Measurements from ENCODE around the gene PDE12. TPM values are rescaled to one million over a fixed set of nuclear protein-coding genes. Genes with fewer than 3 reads are reported as not detected.

The PDE12 gene
- total and polyA plus RNA-seq, 2 of the 13 experiments (the other 11 are each of a cell fraction or from before 2014, with no cell fraction given) = 9.0 to 17.8 TPM

DNA sequence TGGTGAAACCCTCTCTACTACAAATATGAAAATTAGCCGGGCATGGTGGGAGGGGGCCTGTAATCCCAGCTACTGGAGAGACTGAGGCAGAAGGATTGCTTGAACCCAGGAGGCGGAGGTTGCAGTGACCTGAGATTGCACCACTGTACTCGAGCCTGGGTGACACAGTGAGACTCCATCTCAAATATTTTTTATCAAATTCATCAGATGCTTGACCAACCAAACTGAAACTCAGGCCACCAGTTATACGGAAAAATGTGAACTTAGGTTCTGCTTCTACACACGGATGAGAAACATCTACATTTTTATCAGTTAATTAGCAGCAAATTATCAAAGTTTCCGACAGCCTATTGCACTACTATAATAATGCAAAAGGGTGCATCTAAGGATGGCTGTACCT, 36.2 kb downstream of the PDE12 start (continued):
- TF ChIP-seq, protein P1, sequence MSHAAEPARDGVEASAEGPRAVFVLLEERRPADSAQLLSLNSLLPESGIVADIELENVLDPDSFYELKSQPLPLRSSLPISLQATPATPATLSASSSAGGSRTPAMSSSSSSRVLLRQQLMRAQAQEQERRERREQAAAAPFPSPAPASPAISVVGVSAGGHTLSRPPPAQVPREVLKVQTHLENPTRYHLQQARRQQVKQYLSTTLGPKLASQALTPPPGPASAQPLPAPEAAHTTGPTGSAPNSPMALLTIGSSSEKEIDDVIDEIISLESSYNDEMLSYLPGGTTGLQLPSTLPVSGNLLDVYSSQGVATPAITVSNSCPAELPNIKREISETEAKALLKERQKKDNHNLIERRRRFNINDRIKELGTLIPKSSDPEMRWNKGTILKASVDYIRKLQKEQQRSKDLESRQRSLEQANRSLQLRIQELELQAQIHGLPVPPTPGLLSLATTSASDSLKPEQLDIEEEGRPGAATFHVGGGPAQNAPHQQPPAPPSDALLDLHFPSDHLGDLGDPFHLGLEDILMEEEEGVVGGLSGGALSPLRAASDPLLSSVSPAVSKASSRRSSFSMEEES (CRISPR knock-in tag; IDR thresholded peaks at IDR 0.05) = no peak
- TF ChIP-seq NFKB2 (CRISPR knock-in tag; IDR thresholded peaks at IDR 0.05; ENCODE audit: borderline replicate concordance) (no peak), ZNF816 (CRISPR knock-in tag; IDR thresholded peaks at IDR 0.05; ENCODE audit: borderline replicate concordance) (no peak), ZNF788 (CRISPR knock-in tag; IDR thresholded peaks at IDR 0.05; ENCODE audit: borderline replicate concordance) (no peak)

GRCh38 chr3:57594144-57594543, 38.1 kb downstream of the PDE12 start:
- in situ Hi-C loops (cut with HindIII; ENCODE audit: extremely low pct_ligation_motif_present, low pct_unique_long_range_greater_than_20kb) = no loop called here
- intact Hi-C loops (cut with micrococcal nuclease; ENCODE audit: unreplicated experiment) = loop anchor here (10.0 kb wide), 1 partner anchor 231 kb away; no protein-coding TSS in a partner anchor
- H4K20me1 ChIP-seq (ENCODE audit: insufficient read depth, low read length) = peaks cover 71% of the 10 kb centered on the region

More at GRCh38 chr3:57594144-57594543, 38.1 kb downstream of the PDE12 start:
- H2AFZ ChIP-seq (ENCODE audit: low read length) = no peak overlapping the region
- no peak for DNase-seq (ENCODE audit: low spot score)
- ChIA-PET POLR2A (interaction anchor here (1.5 kb wide), 1 partner anchor 38 kb away, joined by 4 read pairs; the partner anchor contains the start of gene PDE12), CTCF (ENCODE audit: low intra/inter-chr PET ratio, low total read pairs) (no interaction called here)
- TF ChIP-seq ZNF770 (CRISPR knock-in tag; IDR thresholded peaks at IDR 0.05) = peak; percentile 63
- TF ChIP-seq MTA1 (CRISPR knock-in tag; IDR thresholded peaks at IDR 0.05; ENCODE audit: borderline replicate concordance) = no peak
- no peak overlapping the region for H3K27ac ChIP-seq (ENCODE audit: extremely low read length, insufficient read depth, low read length)
- 67% methylated on average over 4 of the region's 4 CpGs for WGBS (ENCODE audit: low lambda C conversion rate)
- peak overlapping the region; percentile 79 to 96 (median 94); a peak in 5 of 6 replicates for H3K4me3 ChIP-seq (replicated peaks in 1 of 3; ENCODE audit: insufficient read depth in 1 of 3, low read depth in 2 of 3, low read length in 3 of 3)
- no peaks in the 10 kb centered on the region for H3K9me3 ChIP-seq (ENCODE audit: low read length)
- ATAC-seq = no peak
- H3K79me2 ChIP-seq (ENCODE audit: insufficient read depth, low read length) = peaks cover 90% of the 10 kb centered on the region
- peaks cover 49% of the 10 kb centered on the region for H3K4me1 ChIP-seq (ENCODE audit: insufficient read depth, low read length)
- BruUV-seq (replicated peaks) = no TSS peak
- H3K27me3 ChIP-seq (ENCODE audit: control insufficient read depth in 1 of 2, insufficient read depth in 2 of 2, low read length in 2 of 2) = no peaks in the 10 kb centered on the region; a peak in 2 of 5 replicates
- peaks cover 2 to 14% of the 10 kb centered on the region in 2 experiments; a peak in 2 of 5 replicates for H3K36me3 ChIP-seq (replicated peaks in 1 of 2; ENCODE audit: control insufficient read depth in 1 of 2, insufficient read depth in 2 of 2, low read length in 2 of 2)
- peak overlapping the region; percentile 100; the same call in 1 of the 2 replicates for H3K9ac ChIP-seq (ENCODE audit: insufficient read depth, low read depth, low read length)
- no peak for FAIRE-seq
- H3K4me2 ChIP-seq (ENCODE audit: low read depth, low read length) = peak overlapping the region; percentile 85

Measured in HepG2 (cell line).